Tibial nerve (tissue), 4 donors: ENCODE results near the gene CAMK2D.

Source experiments
- CTCF ChIP-seq, 5 experiments: fragments of 200-600 bp in 3 of 5; fragments of 450-650 bp in 2 of 5; sonication (generic) in 3 of 5; IDR thresholded peaks; one replicate each; pipeline ENCODE4 v1.5.1; 2016 to 2019; ENCODE audit warnings: antibody characterized with exemption in 5 of 5, mild to moderate bottlenecking in 3 of 5, moderate library complexity in 2 of 5
- EP300 ChIP-seq, 2 donors: sonication (generic); formaldehyde crosslinking; IDR thresholded peaks; one replicate each; pipeline ENCODE4 v1.6.1; 2017; ENCODE audit warnings: antibody characterized with exemption in 2 of 2, mild to moderate bottlenecking in 1 of 2
- POLR2A ChIP-seq, 2 donors: fragments of 450-650 bp; IDR thresholded peaks; one replicate each; pipeline ENCODE4 v1.6.1; 2017; ENCODE audit warnings: antibody characterized with exemption in 2 of 2, mild to moderate bottlenecking in 2 of 2, moderate library complexity in 2 of 2

GRCh38 chr4:113406723-113407016 lies 354.9 kb downstream of the CAMK2D start:
- TF ChIP-seq CTCF (IDR thresholded peaks at IDR 0.05): no peak
- TF ChIP-seq POLR2A (IDR thresholded peaks at IDR 0.05): no peak
- no peak for TF ChIP-seq EP300 (IDR thresholded peaks at IDR 0.05)
